DLD1 (cell line): ENCODE measurements around the gene MRPL10.

Source experiments
- in situ Hi-C: cut with HindIII; loops from 2 replicates; pipeline ENCODE4 v1.10.0; 2017; ENCODE audit warnings: low sequenced_read_pairs

Gene MRPL10

GRCh38 chr17:47841488-47842291 is 10.3 kb upstream of the MRPL10 start:
- in situ Hi-C loops: no loop called here

- in situ Hi-C loops: no loop called here
These were observed 9.6 kb upstream of the MRPL10 start, which contains the start of gene SCRN2 for GRCh38 chr17:47840742-47841487. TSS of gene SCRN2 (minus strand) at chr17:47841273. CDS start at chr17:47840843, 430 bp downstream.

GRCh38 chr17:47840001-47840741 is 8.8 kb upstream of the MRPL10 start:
- in situ Hi-C loops: no loop called here

GRCh38 chr17:47839071-47839470 is 7.7 kb upstream of the MRPL10 start:
- in situ Hi-C loops: no loop called here

GRCh38 chr17:47838636-47839035 is 7.3 kb upstream of the MRPL10 start:
- in situ Hi-C loops: no loop called here

GRCh38 chr17:47837401-47838039 is 6.2 kb upstream of the MRPL10 start:
- in situ Hi-C loops: no loop called here

- in situ Hi-C loops: no loop called here
These were observed 5.3 kb upstream of the MRPL10 start for GRCh38 chr17:47836601-47837000.

GRCh38 chr17:47834756-47835155 is 3.4 kb upstream of the MRPL10 start:
- in situ Hi-C loops: no loop called here

- in situ Hi-C loops: no loop called here
These were observed 590 bp upstream of the MRPL10 start for GRCh38 chr17:47831934-47832327.

- in situ Hi-C loops: no loop called here
These were observed 842 bp downstream of the MRPL10 start for GRCh38 chr17:47830396-47831002.

GRCh38 chr17:47829870-47830269 is 1.5 kb downstream of the MRPL10 start:
- in situ Hi-C loops: no loop called here

GRCh38 chr17:47823519-47823918 is 7.8 kb downstream of the MRPL10 start:
- in situ Hi-C loops: no loop called here

- in situ Hi-C loops: no loop called here
These were observed 8.6 kb downstream of the MRPL10 start for GRCh38 chr17:47822785-47823184.

- in situ Hi-C loops: no loop called here
These were observed 9.6 kb downstream of the MRPL10 start, which contains the start of gene OSBPL7 for GRCh38 chr17:47821424-47822391. TSS of gene OSBPL7 (minus strand) at chr17:47821794. CDS start at chr17:47820278, 1,516 bp downstream.

- in situ Hi-C loops: no loop called here
These were observed 10.3 kb downstream of the MRPL10 start for GRCh38 chr17:47821031-47821423.

GRCh38 chr17:47820033-47820789 is 11.1 kb downstream of the MRPL10 start:
- in situ Hi-C loops: no loop called here

- in situ Hi-C loops: no loop called here
These were observed 11.9 kb downstream of the MRPL10 start for GRCh38 chr17:47819475-47819874.

GRCh38 chr17:47818002-47818695 is 13.2 kb downstream of the MRPL10 start:
- in situ Hi-C loops: no loop called here
